Liver (tissue), 3 donors: Measurements from ENCODE around the gene VTN.

ENCODE experiments used
- EGR1 ChIP-seq, 2 donors: IDR thresholded peaks; 2 replicates each; pipeline ENCODE4 v1.6.1; 2016 to 2018; ENCODE audit warnings: antibody characterized with exemption in 2 of 2, low read depth in 2 of 2
- RAD21 ChIP-seq, 2 donors: IDR thresholded peaks; 2 replicates each; pipeline ENCODE4 v1.6.1; 2016; ENCODE audit warnings: antibody characterized with exemption in 2 of 2, mild to moderate bottlenecking in 2 of 2
- RXRA ChIP-seq, 2 donors: IDR thresholded peaks; 2 replicates each; pipeline ENCODE4 v1.6.1; 2017 to 2018; ENCODE audit warnings: antibody characterized with exemption in 2 of 2, mild to moderate bottlenecking in 1 of 2
- SP1 ChIP-seq: IDR thresholded peaks from 2 replicates; pipeline ENCODE4 v1.6.1; 2018; ENCODE audit warnings: antibody characterized with exemption, mild to moderate bottlenecking
- YY1 ChIP-seq: IDR thresholded peaks from 2 replicates; pipeline ENCODE4 v1.6.1; 2016; ENCODE audit warnings: antibody characterized with exemption, mild to moderate bottlenecking
- TF ChIP-seq, protein P1 (sequence below): fragments of 150-350 bp; IDR thresholded peaks from 2 replicates; pipeline ENCODE4 v1.5.1; 2017; ENCODE audit warnings: improper control_type of control experiment, low read depth, low read length; ENCODE audit not compliant: missing input control
- TF ChIP-seq, protein P2 (sequence below): IDR thresholded peaks from 2 replicates; pipeline ENCODE4 v1.6.1; 2016; ENCODE audit warnings: antibody characterized with exemption
- TF ChIP-seq, protein P3 (sequence below): IDR thresholded peaks from 2 replicates; pipeline ENCODE4 v1.6.1; 2016; ENCODE audit warnings: antibody characterized with exemption
- TF ChIP-seq, protein P4 (sequence below): IDR thresholded peaks from 2 replicates; pipeline ENCODE4 v1.6.1; 2016; ENCODE audit warnings: antibody characterized with exemption
- donor health status: healthy.
- donor health status: healthy.

DNA sequence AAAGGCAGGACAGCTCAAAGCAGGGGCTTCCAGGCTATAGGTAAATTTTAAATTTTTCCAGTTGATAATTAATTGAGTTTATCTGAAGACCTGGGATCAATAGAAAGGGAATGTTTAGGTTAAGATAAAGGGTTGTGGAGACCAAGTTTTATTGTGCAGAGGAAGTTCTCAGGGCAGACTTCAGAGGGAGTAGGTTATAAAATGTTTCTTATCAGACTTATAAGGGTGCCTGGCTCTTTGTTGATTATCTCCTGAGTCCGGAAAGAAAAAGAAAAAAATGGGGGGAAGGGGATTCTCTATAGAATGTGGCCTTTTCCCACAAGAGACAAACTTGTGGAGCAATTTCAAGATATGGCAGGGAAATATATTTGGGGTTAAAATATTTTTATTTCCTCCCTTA lies 20.0 kb upstream of the VTN start:
- TF ChIP-seq, protein P1, sequence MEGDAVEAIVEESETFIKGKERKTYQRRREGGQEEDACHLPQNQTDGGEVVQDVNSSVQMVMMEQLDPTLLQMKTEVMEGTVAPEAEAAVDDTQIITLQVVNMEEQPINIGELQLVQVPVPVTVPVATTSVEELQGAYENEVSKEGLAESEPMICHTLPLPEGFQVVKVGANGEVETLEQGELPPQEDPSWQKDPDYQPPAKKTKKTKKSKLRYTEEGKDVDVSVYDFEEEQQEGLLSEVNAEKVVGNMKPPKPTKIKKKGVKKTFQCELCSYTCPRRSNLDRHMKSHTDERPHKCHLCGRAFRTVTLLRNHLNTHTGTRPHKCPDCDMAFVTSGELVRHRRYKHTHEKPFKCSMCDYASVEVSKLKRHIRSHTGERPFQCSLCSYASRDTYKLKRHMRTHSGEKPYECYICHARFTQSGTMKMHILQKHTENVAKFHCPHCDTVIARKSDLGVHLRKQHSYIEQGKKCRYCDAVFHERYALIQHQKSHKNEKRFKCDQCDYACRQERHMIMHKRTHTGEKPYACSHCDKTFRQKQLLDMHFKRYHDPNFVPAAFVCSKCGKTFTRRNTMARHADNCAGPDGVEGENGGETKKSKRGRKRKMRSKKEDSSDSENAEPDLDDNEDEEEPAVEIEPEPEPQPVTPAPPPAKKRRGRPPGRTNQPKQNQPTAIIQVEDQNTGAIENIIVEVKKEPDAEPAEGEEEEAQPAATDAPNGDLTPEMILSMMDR: no peak
- TF ChIP-seq SP1 (no peak), RAD21 (IDR thresholded peaks at IDR 0.05) (no peak), YY1 (no peak), EGR1 (IDR thresholded peaks at IDR 0.05; ENCODE audit: low read depth in 2 of 2) (no peak), RXRA (IDR thresholded peaks at IDR 0.05) (no peak)
- TF ChIP-seq, protein P2, sequence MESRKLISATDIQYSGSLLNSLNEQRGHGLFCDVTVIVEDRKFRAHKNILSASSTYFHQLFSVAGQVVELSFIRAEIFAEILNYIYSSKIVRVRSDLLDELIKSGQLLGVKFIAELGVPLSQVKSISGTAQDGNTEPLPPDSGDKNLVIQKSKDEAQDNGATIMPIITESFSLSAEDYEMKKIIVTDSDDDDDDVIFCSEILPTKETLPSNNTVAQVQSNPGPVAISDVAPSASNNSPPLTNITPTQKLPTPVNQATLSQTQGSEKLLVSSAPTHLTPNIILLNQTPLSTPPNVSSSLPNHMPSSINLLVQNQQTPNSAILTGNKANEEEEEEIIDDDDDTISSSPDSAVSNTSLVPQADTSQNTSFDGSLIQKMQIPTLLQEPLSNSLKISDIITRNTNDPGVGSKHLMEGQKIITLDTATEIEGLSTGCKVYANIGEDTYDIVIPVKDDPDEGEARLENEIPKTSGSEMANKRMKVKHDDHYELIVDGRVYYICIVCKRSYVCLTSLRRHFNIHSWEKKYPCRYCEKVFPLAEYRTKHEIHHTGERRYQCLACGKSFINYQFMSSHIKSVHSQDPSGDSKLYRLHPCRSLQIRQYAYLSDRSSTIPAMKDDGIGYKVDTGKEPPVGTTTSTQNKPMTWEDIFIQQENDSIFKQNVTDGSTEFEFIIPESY: no peak
- TF ChIP-seq, protein P3, sequence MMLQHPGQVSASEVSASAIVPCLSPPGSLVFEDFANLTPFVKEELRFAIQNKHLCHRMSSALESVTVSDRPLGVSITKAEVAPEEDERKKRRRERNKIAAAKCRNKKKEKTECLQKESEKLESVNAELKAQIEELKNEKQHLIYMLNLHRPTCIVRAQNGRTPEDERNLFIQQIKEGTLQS: no peak
- TF ChIP-seq, protein P4, sequence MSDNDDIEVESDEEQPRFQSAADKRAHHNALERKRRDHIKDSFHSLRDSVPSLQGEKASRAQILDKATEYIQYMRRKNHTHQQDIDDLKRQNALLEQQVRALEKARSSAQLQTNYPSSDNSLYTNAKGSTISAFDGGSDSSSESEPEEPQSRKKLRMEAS: no peak
